Measurements from ENCODE around the gene NFATC4.

NFATC4 gene

GRCh38 chr14:24390701-24391468 is 22.9 kb downstream of the NFATC4 start:
- peak; percentile 87 for DNase-seq

- peak; percentile 71 for DNase-seq
These were observed 24.5 kb downstream of the NFATC4 start for GRCh38 chr14:24392325-24393091.

- peak; percentile 80 for DNase-seq
These were observed 26.3 kb downstream of the NFATC4 start for GRCh38 chr14:24394275-24394674.

GRCh38 chr14:24395609-24396582 is 27.9 kb downstream of the NFATC4 start:
- peak; percentile 92 for DNase-seq

- DNase-seq: no peak
These were observed 29.8 kb downstream of the NFATC4 start for GRCh38 chr14:24397639-24398292.

- peak; percentile 49 for DNase-seq
These were observed 30.3 kb downstream of the NFATC4 start for GRCh38 chr14:24398293-24398652.

- DNase-seq: peak; percentile 86
These were observed 30.9 kb downstream of the NFATC4 start, which contains the start of gene NYNRIN for GRCh38 chr14:24398653-24399446. Gene NYNRIN, plus strand, starts transcription at chr14:24399003. Its CDS starts 244 bp downstream, at chr14:24399247.

- no peak for DNase-seq
These were observed 31.5 kb downstream of the NFATC4 start for GRCh38 chr14:24399447-24399822.

- DNase-seq: no peak
These were observed 32.2 kb downstream of the NFATC4 start for GRCh38 chr14:24399999-24400718.

- DNase-seq: no peak
These were observed 34.1 kb downstream of the NFATC4 start for GRCh38 chr14:24401810-24402702.

- DNase-seq: no peak
These were observed 35.5 kb downstream of the NFATC4 start for GRCh38 chr14:24403294-24403998.

GRCh38 chr14:24404814-24405213 is 36.8 kb downstream of the NFATC4 start:
- DNase-seq: no peak

- no peak for DNase-seq
These were observed 38.4 kb downstream of the NFATC4 start for GRCh38 chr14:24406416-24406815.

GRCh38 chr14:24407608-24408325 is 39.8 kb downstream of the NFATC4 start:
- no peak for DNase-seq

- DNase-seq: no peak
These were observed 40.8 kb downstream of the NFATC4 start for GRCh38 chr14:24408764-24409163.

- no peak for DNase-seq
These were observed 41.2 kb downstream of the NFATC4 start for GRCh38 chr14:24409192-24409591.

GRCh38 chr14:24409956-24410355 is 42.0 kb downstream of the NFATC4 start:
- no peak for DNase-seq
